Activated T-cell treated with anti-CD3 and anti-CD28 coated beads, Interleukin-2, amount 50 U/mL, for 48 hours (primary cell): ENCODE measurements around the gene RBM4.

Experiments used
- DNase-seq, 2 experiments: peaks; one replicate each; pipeline ENCODE4 v3.0.0-alpha.2; 2020

The RBM4 gene

DNA sequence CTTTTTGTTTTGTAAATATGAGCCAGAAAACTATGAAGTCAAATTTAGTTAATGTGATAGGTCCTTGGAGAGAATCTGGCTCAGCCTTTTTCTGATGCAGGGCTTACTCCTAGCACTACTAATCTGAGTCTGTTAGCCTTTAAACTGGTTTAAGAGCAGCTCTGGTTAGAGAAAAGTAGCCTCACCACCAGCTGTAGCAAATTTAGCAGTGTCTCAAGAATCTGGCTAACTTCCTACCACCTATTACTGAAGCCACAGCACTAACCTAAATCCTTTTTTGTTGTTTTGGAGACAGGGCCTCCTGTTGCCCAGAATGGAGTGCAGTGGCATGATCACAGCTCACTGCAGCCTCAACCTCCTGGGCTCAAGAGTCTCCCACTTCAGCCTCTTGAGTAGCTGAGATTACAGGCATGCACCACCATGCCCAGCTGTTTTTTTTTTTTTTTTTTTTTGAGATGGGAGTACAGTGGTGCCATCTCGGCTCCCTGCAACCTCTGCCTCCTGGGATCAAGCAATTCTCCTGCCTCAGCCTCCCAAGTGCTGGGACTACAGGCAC lies 25.3 kb downstream of the RBM4 start:
- DNase-seq: no peak

GRCh38 chr11:66665369-66665768 lies 26.9 kb downstream of the RBM4 start:
- no peak for DNase-seq

GRCh38 chr11:66670816-66671215 lies 32.3 kb downstream of the RBM4 start:
- DNase-seq: no peak

DNA sequence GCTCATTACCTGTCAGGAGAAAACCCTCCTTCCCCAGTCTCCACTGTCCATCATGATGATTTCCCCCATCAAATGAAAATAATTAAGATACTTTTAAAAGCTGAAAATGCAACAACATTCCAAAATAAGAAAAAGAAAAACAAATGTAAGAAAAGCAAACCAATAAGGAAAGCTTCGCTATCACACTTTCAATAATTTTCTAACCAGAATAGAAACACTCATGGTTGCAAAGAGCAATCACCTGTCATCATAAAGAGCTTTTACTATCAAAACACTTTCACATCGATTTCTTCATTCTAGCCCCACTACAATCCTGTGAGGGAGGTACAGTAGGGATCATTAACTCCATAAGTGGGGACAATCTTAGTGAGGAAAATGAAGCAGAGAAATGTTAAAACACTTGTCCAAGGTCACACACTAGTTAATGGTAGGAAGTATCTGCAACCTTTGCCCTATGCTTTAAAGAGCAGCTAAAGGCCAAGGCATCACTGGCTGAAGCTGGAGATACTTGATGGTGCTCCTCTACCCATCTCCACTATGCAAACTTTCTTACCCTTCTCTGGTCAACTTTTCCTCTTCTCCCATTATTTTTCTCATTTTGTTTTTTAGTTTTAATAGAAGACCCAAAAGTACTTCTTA lies 36.6 kb downstream of the RBM4 start:
- DNase-seq: no peak

DNA sequence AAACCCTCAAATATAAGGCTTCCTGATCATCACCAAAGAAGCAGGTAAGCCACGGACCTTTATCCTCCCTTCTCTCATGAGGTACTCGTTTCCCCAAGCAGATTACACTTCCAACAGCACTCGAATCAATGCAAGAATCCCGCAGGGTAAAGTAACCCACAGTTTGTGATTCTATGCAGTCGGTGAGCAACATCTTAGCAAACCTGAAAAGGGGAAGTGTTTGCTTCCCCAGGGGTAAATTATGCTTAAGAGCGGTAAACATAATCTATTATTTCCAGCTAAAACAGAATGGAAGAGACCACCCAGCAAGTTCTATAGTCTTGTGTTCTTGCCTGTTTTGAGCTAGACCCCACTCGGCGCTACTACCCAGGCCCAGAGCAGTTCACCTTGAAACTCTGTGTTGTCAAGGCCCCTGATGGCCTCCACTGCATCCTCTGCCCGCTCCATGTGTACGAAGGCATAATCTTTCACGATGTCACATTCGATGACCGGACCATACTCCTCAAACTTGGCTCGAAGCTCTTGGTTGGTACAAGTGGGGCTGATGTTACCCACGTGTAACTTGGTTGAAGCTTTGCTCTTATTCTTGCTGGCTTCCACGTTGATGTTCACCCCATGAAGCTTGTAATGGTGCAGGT lies 37.9 kb downstream of the RBM4 start:
- DNase-seq: no peak

- DNase-seq: no peak
Measured at GRCh38 chr11:66676931-66677598, 38.6 kb downstream of the RBM4 start.

DNA sequence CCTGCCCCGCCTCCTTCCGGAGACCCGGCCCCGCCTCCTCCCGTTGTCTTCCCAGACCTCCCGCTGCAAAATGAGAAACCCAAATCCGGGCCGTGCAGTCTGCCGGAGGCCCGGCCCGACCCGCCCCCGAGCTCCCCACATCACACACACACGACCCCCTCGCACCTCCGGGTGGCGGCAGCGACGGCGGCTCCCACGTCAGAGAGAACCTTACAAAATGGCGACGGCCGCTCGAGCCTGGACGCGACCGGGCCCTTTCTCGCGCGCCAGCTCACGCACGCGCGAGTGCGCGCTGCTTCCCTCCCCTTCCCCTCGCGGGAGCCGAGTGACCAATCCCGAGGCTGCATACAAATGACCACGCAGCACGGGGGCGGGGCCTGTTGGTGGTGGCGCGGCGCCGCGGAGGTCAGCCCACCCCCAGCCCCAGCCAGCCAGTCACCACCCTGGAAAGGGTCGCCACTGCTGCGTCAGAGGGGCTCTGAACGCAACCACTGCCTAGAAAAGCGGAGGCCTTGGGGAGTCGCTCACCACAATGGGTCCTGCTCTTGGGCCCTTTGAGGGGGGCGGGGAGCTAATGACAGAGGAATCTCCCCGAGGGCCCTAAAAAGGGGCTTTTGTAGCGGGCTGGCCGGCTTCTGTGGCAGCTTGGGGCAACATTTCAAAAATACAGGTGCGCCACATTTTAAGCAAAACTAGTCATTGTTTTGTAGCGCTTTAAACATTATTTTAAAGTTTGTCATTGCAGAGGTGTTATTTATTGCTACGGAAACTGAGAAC lies 39.3 kb downstream of the RBM4 start, which contains the start of gene RBM4B:
RBM4B (minus strand) TSS at position 289 of the 777 bp plus-strand sequence. CDS start 808 bp downstream, outside the sequence.
- DNase-seq: peak; percentile 97 to 98

- DNase-seq: no peak
Measured at GRCh38 chr11:66680966-66681645, 42.6 kb downstream of the RBM4 start.

DNA sequence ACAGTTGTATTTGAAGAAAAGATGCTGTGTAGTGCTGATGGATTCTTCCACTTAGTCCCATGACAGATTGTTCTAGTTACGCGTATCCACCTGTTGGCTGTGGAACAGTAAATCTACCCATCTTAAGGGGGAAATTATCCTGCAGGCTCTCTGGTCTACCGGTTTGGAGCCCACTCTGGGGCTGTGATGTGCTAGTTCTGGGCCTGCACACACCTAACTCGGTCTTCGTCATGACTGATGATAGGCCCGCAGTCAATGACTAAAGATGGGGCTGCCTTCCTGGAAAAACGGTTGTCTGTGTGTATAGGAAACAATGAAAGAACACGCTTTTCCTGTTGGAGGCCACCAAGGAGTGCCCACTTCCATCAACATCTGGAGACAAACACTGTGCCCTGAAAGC lies 45.4 kb downstream of the RBM4 start:
- DNase-seq: no peak

DNA sequence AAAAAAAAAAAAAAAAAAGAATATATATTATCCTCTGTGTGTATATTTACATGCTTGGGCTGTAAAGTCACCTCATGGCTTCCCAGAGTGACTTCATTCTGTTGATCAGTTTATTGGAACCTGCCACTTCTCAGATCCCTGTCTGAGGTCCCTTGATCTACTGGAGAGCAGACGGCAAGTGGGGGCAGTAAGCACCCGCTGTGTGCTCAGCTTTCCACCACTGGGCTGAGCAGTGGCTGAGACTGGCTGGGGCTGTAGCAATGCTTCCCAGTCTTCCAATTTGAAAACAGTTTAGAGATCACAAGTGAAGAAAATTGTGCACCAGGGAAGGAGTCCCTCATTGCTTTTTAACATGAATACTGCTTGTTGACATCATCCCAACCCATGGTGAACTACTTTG lies 46.1 kb downstream of the RBM4 start:
- no peak for DNase-seq

GRCh38 chr11:66685276-66686099 lies 47.0 kb downstream of the RBM4 start:
- no peak for DNase-seq

DNA sequence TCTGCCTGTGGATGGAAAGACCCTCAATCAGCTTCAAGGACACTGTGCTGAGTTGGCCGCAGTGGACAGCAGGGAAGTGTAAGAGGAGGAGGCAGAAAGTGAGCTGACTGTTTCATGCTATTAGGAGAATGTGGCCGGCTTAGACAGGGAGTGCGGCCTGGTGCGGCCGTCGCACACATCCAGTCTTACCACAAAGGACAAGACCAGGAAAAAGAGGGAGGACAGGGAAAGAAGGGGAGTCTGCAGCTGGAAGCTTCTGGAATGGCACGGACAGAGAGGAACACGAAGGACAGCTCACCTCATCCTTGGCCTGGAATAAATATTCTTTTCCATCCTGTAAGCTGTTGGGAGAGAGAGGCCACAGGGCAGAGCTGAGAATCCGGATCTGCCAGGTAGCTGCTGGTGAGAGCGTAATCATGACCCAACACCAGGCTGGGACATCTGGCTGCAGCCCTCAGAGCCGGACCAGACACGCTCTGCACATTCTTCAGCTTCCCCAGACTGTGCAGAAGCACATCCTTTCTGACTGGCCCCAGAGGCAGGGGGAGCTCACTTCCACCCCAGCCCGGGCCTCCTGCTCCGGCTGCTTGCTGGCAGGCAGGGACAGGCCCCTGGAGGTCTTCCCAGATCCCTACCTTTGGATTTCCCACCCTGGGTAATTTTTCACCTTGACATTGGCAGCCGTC lies 47.7 kb downstream of the RBM4 start:
- no peak for DNase-seq

- DNase-seq: no peak
Measured at GRCh38 chr11:66686801-66687750, 48.6 kb downstream of the RBM4 start.

- no peak for DNase-seq
Measured at GRCh38 chr11:66687831-66688281, 49.4 kb downstream of the RBM4 start.

GRCh38 chr11:66688561-66689534 lies 50.3 kb downstream of the RBM4 start:
- no peak for DNase-seq

DNA sequence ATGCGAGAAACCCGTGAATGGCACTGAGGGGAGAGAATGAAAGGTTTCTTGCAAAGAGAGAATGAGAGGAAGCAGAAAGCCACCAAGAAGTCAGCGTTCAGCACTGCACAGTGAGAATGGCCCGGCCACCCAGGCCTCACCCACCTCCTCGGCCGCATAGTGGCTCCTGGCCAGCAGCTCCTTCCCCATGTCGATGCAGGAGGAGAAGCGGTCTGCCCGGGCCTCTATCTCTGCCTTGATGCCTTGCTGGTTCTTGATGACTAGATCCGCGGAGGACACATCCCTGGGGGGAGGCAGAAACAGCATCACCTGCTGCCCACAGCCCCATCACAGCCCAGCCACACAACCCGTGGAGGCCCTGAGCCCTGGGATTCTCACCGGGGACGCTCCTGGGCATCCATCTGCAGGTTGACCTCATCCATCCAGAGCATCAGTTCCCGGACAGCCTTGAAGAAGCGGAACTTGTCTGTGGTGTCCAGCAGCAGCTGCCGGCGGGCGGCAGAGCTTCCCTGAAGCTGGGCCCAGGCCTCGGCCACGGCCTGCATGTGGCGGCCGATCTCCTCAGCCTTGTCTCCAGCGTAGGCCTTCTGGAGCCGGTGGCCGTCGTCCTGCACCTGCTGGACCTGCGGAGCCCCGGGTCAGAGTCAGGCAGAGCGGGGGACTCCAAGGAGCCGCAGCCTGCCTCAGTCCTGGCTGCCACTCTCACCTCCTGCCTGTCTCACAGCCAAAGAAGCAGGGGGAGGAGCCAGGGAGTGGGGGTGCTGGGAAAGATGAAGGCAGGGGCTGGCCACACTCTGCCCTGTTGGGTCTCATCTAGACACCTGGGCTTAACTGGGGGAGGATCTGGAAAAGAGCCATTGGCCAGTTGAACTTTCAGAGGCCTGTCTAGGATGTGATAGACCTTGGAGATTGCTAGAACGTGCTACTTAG lies 51.4 kb downstream of the RBM4 start:
- DNase-seq: no peak

- no peak for DNase-seq
Measured at GRCh38 chr11:66691311-66691980, 52.9 kb downstream of the RBM4 start.
